Keratinocyte (primary cell): Measurements from ENCODE around the gene AUNIP. TPM values are rescaled to one million over a fixed set of nuclear protein-coding genes. Genes with fewer than 3 reads are reported as not detected.

Experiments used
- DNase-seq: peaks from one replicate; pipeline ENCODE4 v3.0.0-alpha.2; 2011; ENCODE audit warnings: low read depth, missing footprints, low spot score
- FAIRE-seq: peaks from 2 replicates; lab custom pipeline; 2011; peaks lifted over from hg19 to GRCh38; lab: Jason Lieb, UNC
- H2AFZ ChIP-seq: 2 replicates; pipeline ENCODE4 v1.6.0; 2012; ENCODE audit warnings: low read length, control low read depth, inconsistent platforms; ENCODE audit not compliant: control insufficient read depth
- H3K27ac ChIP-seq: 2 replicates; pipeline ENCODE4 v1.5.1; 2011; ENCODE audit warnings: low read length; ENCODE audit not compliant: control insufficient read depth, insufficient read depth
- H3K27me3 ChIP-seq: 3 replicates; pipeline ENCODE4 v1.6.0; 2011; ENCODE audit warnings: low read length; ENCODE audit not compliant: control insufficient read depth, insufficient read depth; ENCODE audit errors: extremely low read depth
- H3K36me3 ChIP-seq, 2 experiments: 2 replicates in 1 of 2; 3 replicates in 1 of 2; pipeline ENCODE4 v1.5.1; 2011; ENCODE audit warnings: low read length in 2 of 2, mild to moderate bottlenecking in 1 of 2; ENCODE audit not compliant: control insufficient read depth in 2 of 2, insufficient read depth in 2 of 2; ENCODE audit errors: extremely low read depth in 1 of 2
- H3K4me1 ChIP-seq: 3 replicates; pipeline ENCODE4 v1.5.1; 2011; ENCODE audit warnings: low read length; ENCODE audit not compliant: control insufficient read depth, insufficient read depth; ENCODE audit errors: extremely low read depth
- H3K4me2 ChIP-seq: 3 replicates; pipeline ENCODE4 v1.6.0; 2011; ENCODE audit warnings: low read depth, low read length; ENCODE audit not compliant: control insufficient read depth, insufficient read depth; ENCODE audit errors: extremely low read depth
- H3K4me3 ChIP-seq, 3 experiments: fragments of 200-600 bp in 1 of 3; sonication (generic) in 1 of 3; 2 replicates in 2 of 3; 3 replicates in 1 of 3; pipeline ENCODE4 v1.5.1; 2011 to 2016; ENCODE audit warnings: low read length in 3 of 3, mild to moderate bottlenecking in 3 of 3, control low read depth in 2 of 3, inconsistent platforms in 1 of 3, low read depth in 1 of 3, mixed read lengths in 1 of 3, mixed run types in 1 of 3, moderate library complexity in 1 of 3; ENCODE audit not compliant: control insufficient read depth in 2 of 3, insufficient read depth in 2 of 3; ENCODE audit errors: extremely low read depth in 1 of 3
- H3K79me2 ChIP-seq: 2 replicates; pipeline ENCODE4 v1.6.0; 2012; ENCODE audit warnings: low read length; ENCODE audit not compliant: control insufficient read depth, insufficient read depth
- H3K9ac ChIP-seq: 3 replicates; pipeline ENCODE4 v1.6.0; 2011; ENCODE audit warnings: low read length; ENCODE audit not compliant: control insufficient read depth, insufficient read depth; ENCODE audit errors: extremely low read depth
- H3K9me1 ChIP-seq: 3 replicates; pipeline ENCODE4 v1.6.0; 2011; ENCODE audit warnings: low read length; ENCODE audit not compliant: control insufficient read depth, insufficient read depth; ENCODE audit errors: extremely low read depth
- H3K9me3 ChIP-seq: 2 replicates; pipeline ENCODE4 v1.5.1; 2012; ENCODE audit warnings: low read depth, low read length; ENCODE audit not compliant: control insufficient read depth
- H4K20me1 ChIP-seq: 3 replicates; pipeline ENCODE4 v1.6.0; 2011; ENCODE audit warnings: low read length; ENCODE audit not compliant: control insufficient read depth, insufficient read depth; ENCODE audit errors: extremely low read depth
- EZH2 ChIP-seq: IDR thresholded peaks from one replicate; pipeline ENCODE4 v1.6.1; 2012; ENCODE audit warnings: inconsistent platforms, mild to moderate bottlenecking, low read length, moderate library complexity
- dilution Hi-C: fragments of 300-500 bp; cut with MboI; formaldehyde crosslinking; loops from one replicate; pipeline ENCODE4 v1.7.0; 2020; ENCODE audit warnings: low sequenced_read_pairs; ENCODE audit not compliant: extremely low pct_ligation_motif_present
- polyA plus RNA-seq, 5 experiments: library from polyadenylated mRNA; depleted of rRNA in 3 of 5; stranded (reverse) in 3 of 5; stranded (forward) in 1 of 5; unstranded in 1 of 5; fragments of >200 nt; gene quantifications; 1 replicate in 1 of 5; 2 replicates in 3 of 5; 3 replicates in 1 of 5; pipeline versions ENCODE4 v1.2.1 to v1.2.3, GENCODE V29; 2011 to 2012; ENCODE audit warnings: missing spikeins in 2 of 5, low read depth in 1 of 5, low replicate concordance in 1 of 5
- TF ChIP-seq, protein P1 (sequence below), 3 experiments: IDR thresholded peaks in 1 of 3; conservative IDR thresholded peaks in 1 of 3; optimal IDR thresholded peaks in 1 of 3; 2 replicates in 2 of 3; 3 replicates in 1 of 3; pipeline versions ENCODE3 to v1.5.1; 2011; ENCODE audit warnings: low read length in 3 of 3, mild to moderate bottlenecking in 3 of 3, moderate library complexity in 2 of 3, control low read depth in 1 of 3, inconsistent platforms in 1 of 3; ENCODE audit not compliant: insufficient read depth in 2 of 3; ENCODE audit errors: extremely low read depth in 1 of 3

Gene AUNIP
- polyA plus RNA-seq, 1 donor (not counting 4 experiments of a cell fraction or from before 2014, with no cell fraction given): 9.3 TPM

DNA sequence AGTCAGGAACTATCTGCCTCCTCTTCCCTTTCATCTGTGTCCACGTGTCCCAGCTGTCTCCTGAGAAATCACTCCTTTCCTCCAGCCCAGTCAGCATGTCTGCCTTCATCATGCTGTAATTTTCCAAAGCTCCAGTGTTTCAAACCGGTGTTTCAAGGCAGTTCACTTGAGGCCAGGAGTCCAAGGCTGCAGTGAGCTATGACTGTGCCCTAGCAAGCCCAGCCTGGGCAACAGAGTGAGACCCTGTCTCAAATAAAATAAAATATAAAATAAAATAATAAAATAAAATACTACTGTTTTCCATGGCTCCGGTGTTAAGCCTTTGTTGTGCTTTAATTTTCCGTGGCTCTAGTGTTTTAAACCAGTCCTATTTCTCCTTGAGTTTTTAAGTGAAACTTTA, 67.1 kb downstream of the AUNIP start:
- dilution Hi-C loops: no loop called here
- no peak for FAIRE-seq
- TF ChIP-seq, protein P1, sequence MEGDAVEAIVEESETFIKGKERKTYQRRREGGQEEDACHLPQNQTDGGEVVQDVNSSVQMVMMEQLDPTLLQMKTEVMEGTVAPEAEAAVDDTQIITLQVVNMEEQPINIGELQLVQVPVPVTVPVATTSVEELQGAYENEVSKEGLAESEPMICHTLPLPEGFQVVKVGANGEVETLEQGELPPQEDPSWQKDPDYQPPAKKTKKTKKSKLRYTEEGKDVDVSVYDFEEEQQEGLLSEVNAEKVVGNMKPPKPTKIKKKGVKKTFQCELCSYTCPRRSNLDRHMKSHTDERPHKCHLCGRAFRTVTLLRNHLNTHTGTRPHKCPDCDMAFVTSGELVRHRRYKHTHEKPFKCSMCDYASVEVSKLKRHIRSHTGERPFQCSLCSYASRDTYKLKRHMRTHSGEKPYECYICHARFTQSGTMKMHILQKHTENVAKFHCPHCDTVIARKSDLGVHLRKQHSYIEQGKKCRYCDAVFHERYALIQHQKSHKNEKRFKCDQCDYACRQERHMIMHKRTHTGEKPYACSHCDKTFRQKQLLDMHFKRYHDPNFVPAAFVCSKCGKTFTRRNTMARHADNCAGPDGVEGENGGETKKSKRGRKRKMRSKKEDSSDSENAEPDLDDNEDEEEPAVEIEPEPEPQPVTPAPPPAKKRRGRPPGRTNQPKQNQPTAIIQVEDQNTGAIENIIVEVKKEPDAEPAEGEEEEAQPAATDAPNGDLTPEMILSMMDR (optimal IDR thresholded peaks at IDR 0.05 in 1 of 3, IDR thresholded peaks at IDR 0.05 in 1 of 3, conservative IDR thresholded peaks at IDR 0.05 in 1 of 3; ENCODE audit: extremely low read depth in 1 of 3, insufficient read depth in 2 of 3, low read length in 3 of 3): no peak
- TF ChIP-seq EZH2: no peak

DNA sequence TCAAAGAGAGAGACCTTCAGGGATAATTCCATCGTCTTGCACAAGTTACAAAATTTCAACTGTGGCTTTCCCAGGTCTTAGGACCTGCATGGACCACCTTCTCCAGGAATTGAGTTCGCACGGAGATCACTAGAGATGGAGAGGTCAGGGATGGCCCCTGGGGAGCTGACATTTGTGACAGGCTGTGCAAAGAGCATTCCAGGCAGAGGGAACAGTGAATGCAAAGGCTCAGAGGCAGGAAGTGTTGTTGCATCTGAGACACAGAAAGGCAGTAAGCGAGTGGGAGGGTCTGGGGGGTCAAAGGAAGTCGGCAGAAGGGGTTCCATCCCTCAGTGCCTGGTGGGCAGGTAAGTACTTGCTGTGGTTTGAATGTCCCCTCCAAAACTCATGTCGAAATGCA, 68.8 kb downstream of the AUNIP start:
- H3K4me1 ChIP-seq: no peaks in the 10 kb centered on the region

More for the DNA sequence above, 67.1 kb downstream of the AUNIP start:
- Histone ChIP-seq H3K9ac (no peak overlapping the region), H3K27me3 (peaks cover 8% of the 10 kb centered on the region), H3K9me1 (no peaks in the 10 kb centered on the region), H3K4me1 (peaks cover 6% of the 10 kb centered on the region), H3K79me2 (no peaks in the 10 kb centered on the region), H3K4me2 (no peak overlapping the region), H3K9me3 (no peaks in the 10 kb centered on the region), H4K20me1 (peaks cover 2% of the 10 kb centered on the region), H3K36me3 (no peaks in the 10 kb centered on the region), H3K4me3 (no peak overlapping the region), H2AFZ (no peak overlapping the region), H3K27ac (no peak overlapping the region)
- no peak for DNase-seq

More for the DNA sequence above, 68.8 kb downstream of the AUNIP start:
- Histone ChIP-seq H3K36me3 (no peaks in the 10 kb centered on the region), H3K27me3 (peaks cover 9% of the 10 kb centered on the region), H4K20me1 (peaks cover 2% of the 10 kb centered on the region), H3K27ac (no peak overlapping the region), H3K4me3 (no peak overlapping the region), H3K4me2 (no peak overlapping the region), H3K9me1 (no peaks in the 10 kb centered on the region), H3K9me3 (no peaks in the 10 kb centered on the region), H3K9ac (no peak overlapping the region), H2AFZ (no peak overlapping the region), H3K79me2 (no peaks in the 10 kb centered on the region)
- TF ChIP-seq EZH2: no peak
- TF ChIP-seq, protein P1 (optimal IDR thresholded peaks at IDR 0.05 in 1 of 3, IDR thresholded peaks at IDR 0.05 in 1 of 3, conservative IDR thresholded peaks at IDR 0.05 in 1 of 3; ENCODE audit: extremely low read depth in 1 of 3, insufficient read depth in 2 of 3, low read length in 3 of 3): no peak
- no peak for FAIRE-seq
- dilution Hi-C loops: no loop called here
- DNase-seq: no peak
